SK-N-SH treated with all-trans-retinoic acid at 6 μM for 48 hours (cell line): Measurements from ENCODE around the gene PRADC1.
"Not testable (repeated sequence)": the region's sequence is repeated elsewhere in the genome, so short reads cannot be mapped to it uniquely, and the experiment has no call there.

Source experiments
- ATAC-seq: fragments of 200-7000 bp; cut with Tn5 transposase; 3 replicates; pipeline ENCODE4 v1.9.1; 2020; ENCODE audit warnings: mild to moderate bottlenecking, moderate library complexity
- ARNTL ChIP-seq: fragments of 450-650 bp; formaldehyde crosslinking; IDR thresholded peaks from 2 replicates; pipeline ENCODE4 v1.5.0; 2020; ENCODE audit warnings: low read depth, mild to moderate bottlenecking, moderate library complexity, borderline replicate concordance
- CREB5 ChIP-seq: fragments of 250-450 bp; sonication (Bioruptor Pico); IDR thresholded peaks from 2 replicates; pipeline ENCODE4 v1.5.1; 2020; ENCODE audit warnings: low read depth, mild to moderate bottlenecking, moderate library complexity
- CSDC2 ChIP-seq: fragments of 250-450 bp; sonication (Bioruptor Pico); IDR thresholded peaks from 2 replicates; pipeline ENCODE4 v1.5.0; 2020; ENCODE audit warnings: mild to moderate bottlenecking, moderate library complexity
- CSRNP3 ChIP-seq: fragments of 250-450 bp; sonication (Bioruptor Pico); IDR thresholded peaks from 2 replicates; pipeline ENCODE4 v1.5.1; 2021; ENCODE audit warnings: mild to moderate bottlenecking, moderate library complexity
- ESRRG ChIP-seq: fragments of 250-450 bp; sonication (Bioruptor Pico); IDR thresholded peaks from 2 replicates; pipeline ENCODE4 v1.6.1; 2021; ENCODE audit warnings: mild to moderate bottlenecking
- GLIS3 ChIP-seq: fragments of 250-450 bp; sonication (Bioruptor Pico); IDR thresholded peaks from 2 replicates; pipeline ENCODE4 v1.5.0; 2020; ENCODE audit warnings: mild to moderate bottlenecking, moderate library complexity
- ISL1 ChIP-seq: fragments of 250-450 bp; sonication (Bioruptor Pico); IDR thresholded peaks from 2 replicates; pipeline ENCODE4 v2.1.2; 2022; ENCODE audit warnings: mild to moderate bottlenecking, moderate library complexity
- OSR1 ChIP-seq: fragments of 250-450 bp; sonication (Bioruptor Pico); IDR thresholded peaks from 2 replicates; pipeline ENCODE4 v1.8.0; 2022; ENCODE audit warnings: moderate library complexity, mild to moderate bottlenecking, inconsistent platforms
- POU6F1 ChIP-seq: fragments of 250-450 bp; sonication (Bioruptor Pico); IDR thresholded peaks from 2 replicates; pipeline ENCODE4 v1.8.0; 2021; ENCODE audit warnings: low read depth, mild to moderate bottlenecking, moderate library complexity, borderline replicate concordance
- RARB ChIP-seq: fragments of 250-450 bp; sonication (Bioruptor Pico); IDR thresholded peaks from 2 replicates; pipeline ENCODE4 v1.8.0; 2021; ENCODE audit warnings: mild to moderate bottlenecking, moderate library complexity
- SNAI2 ChIP-seq: fragments of 250-450 bp; sonication (Bioruptor Pico); IDR thresholded peaks from 2 replicates; pipeline ENCODE4 v1.5.0; 2020; ENCODE audit warnings: mild to moderate bottlenecking, moderate library complexity
- TCF4 ChIP-seq: fragments of 250-450 bp; sonication (Bioruptor Pico); IDR thresholded peaks from 2 replicates; pipeline ENCODE4 v1.8.0; 2021; ENCODE audit warnings: mild to moderate bottlenecking, moderate library complexity, borderline replicate concordance
- ZC3H10 ChIP-seq: fragments of 250-450 bp; sonication (Bioruptor Pico); IDR thresholded peaks from 2 replicates; pipeline ENCODE4 v1.5.1; 2021; ENCODE audit warnings: mild to moderate bottlenecking, moderate library complexity
- ZFP3 ChIP-seq: fragments of 250-450 bp; sonication (Bioruptor Pico); IDR thresholded peaks from 2 replicates; pipeline ENCODE4 v1.5.0; 2020; ENCODE audit warnings: mild to moderate bottlenecking, moderate library complexity
- ZFP30 ChIP-seq: fragments of 450-650 bp; formaldehyde crosslinking; IDR thresholded peaks from 2 replicates; pipeline ENCODE4 v1.5.0; 2022; ENCODE audit warnings: mild to moderate bottlenecking, moderate library complexity
- ZNF565 ChIP-seq: fragments of 450-650 bp; formaldehyde crosslinking; conservative IDR thresholded peaks from 2 replicates; pipeline ENCODE4 v1.5.0; 2020; ENCODE audit warnings: low read depth, mild to moderate bottlenecking, moderate library complexity
- ZNF8 ChIP-seq: fragments of 450-650 bp; formaldehyde crosslinking; IDR thresholded peaks from 2 replicates; pipeline ENCODE4 v1.5.0; 2020; ENCODE audit warnings: mild to moderate bottlenecking, moderate library complexity
- TF ChIP-seq, protein P1 (sequence below): fragments of 250-450 bp; sonication (Bioruptor Pico); IDR thresholded peaks from 2 replicates; pipeline ENCODE4 v1.8.0; 2020; ENCODE audit warnings: mild to moderate bottlenecking, moderate library complexity, borderline replicate concordance
- TF ChIP-seq, protein P2 (sequence below): fragments of 250-450 bp; sonication (Bioruptor Pico); IDR thresholded peaks from 2 replicates; pipeline ENCODE4 v1.5.0; 2020; ENCODE audit warnings: mild to moderate bottlenecking, moderate library complexity

PRADC1 gene

DNA sequence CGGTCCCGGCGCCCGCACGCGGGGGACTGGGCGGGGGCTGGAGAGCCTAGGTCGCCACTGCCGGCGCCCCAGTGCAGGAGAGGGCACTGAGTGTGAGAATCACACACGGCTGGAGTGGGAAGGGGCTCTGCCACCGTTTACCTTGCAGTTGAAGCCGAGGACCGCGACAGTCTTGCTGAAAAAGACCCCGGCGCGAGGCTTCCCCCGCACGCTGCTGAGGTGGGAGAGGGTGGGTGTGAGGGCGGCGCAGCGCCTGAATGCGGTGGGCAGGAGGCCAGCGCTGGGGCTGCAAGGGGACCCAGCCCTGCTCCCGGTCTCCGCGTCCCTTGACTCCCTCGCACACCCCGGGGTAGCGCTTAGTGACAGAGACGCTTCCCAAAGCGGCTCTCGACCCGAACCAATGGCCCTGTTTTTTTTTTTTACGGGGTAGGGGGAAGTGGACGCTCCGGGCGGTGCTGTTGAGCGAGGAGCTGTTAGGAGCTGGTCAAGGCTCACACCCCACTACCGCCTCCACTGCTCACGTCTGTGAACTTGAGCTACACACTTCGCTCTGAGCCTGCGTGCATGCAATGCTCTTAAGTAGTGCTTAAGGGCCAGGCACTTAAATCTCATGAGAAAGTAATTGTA, 29.9 kb downstream of the PRADC1 start:
- peak; percentile 10; the same call in 2 of the 3 replicates for ATAC-seq
- TF ChIP-seq ZFP30 (CRISPR knock-in tag) (no peak), ARNTL (CRISPR knock-in tag) (no peak), SNAI2 (no peak), POU6F1 (no peak)
- TF ChIP-seq, protein P1, sequence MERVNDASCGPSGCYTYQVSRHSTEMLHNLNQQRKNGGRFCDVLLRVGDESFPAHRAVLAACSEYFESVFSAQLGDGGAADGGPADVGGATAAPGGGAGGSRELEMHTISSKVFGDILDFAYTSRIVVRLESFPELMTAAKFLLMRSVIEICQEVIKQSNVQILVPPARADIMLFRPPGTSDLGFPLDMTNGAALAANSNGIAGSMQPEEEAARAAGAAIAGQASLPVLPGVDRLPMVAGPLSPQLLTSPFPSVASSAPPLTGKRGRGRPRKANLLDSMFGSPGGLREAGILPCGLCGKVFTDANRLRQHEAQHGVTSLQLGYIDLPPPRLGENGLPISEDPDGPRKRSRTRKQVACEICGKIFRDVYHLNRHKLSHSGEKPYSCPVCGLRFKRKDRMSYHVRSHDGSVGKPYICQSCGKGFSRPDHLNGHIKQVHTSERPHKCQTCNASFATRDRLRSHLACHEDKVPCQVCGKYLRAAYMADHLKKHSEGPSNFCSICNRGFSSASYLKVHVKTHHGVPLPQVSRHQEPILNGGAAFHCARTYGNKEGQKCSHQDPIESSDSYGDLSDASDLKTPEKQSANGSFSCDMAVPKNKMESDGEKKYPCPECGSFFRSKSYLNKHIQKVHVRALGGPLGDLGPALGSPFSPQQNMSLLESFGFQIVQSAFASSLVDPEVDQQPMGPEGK (CRISPR knock-in tag), result no peak

GRCh38 chr2:73202156-73203054, 30.6 kb downstream of the PRADC1 start, which contains the start of gene NOTO:
TSS of gene NOTO (plus strand) at chr2:73202574. CDS start at chr2:73202667, 93 bp downstream.
- TF ChIP-seq ZNF8 (CRISPR knock-in tag) (no peak), TCF4 (CRISPR knock-in tag) (no peak), ESRRG (no peak), OSR1 (CRISPR knock-in tag) (no peak), ZNF565 (CRISPR knock-in tag) (no peak), CSDC2 (CRISPR knock-in tag) (no peak), CREB5 (no peak), SNAI2 (no peak), RARB (CRISPR knock-in tag) (no peak), GLIS3 (no peak), ISL1 (CRISPR knock-in tag) (no peak), ZC3H10 (CRISPR knock-in tag) (no peak), ARNTL (CRISPR knock-in tag) (no peak), POU6F1 (no peak)
- TF ChIP-seq, protein P1 (CRISPR knock-in tag), result no peak
- peak; percentile 36 for ATAC-seq

DNA sequence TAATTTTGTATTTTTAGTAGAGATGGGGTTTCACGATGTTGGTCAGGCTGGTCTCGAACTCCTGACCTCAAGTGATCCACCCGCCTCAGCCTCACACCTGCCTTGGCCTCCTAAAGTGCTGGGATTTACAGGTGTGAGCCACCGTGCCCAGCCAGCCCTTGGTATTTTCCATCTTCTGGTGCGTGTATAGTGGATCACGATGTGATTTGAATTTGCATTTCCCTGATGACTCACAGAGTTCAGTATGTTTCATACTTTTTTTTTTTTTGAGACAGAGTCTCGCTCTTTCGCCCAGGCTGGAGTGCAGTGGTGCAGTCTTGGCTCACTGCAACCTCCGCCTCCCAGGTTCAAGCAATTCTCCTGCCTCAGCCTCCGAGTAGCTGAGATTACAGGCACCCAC, 32.8 kb downstream of the PRADC1 start:
- not testable (repeated sequence) for ATAC-seq

- no peak for ATAC-seq
- TF ChIP-seq, protein P2, sequence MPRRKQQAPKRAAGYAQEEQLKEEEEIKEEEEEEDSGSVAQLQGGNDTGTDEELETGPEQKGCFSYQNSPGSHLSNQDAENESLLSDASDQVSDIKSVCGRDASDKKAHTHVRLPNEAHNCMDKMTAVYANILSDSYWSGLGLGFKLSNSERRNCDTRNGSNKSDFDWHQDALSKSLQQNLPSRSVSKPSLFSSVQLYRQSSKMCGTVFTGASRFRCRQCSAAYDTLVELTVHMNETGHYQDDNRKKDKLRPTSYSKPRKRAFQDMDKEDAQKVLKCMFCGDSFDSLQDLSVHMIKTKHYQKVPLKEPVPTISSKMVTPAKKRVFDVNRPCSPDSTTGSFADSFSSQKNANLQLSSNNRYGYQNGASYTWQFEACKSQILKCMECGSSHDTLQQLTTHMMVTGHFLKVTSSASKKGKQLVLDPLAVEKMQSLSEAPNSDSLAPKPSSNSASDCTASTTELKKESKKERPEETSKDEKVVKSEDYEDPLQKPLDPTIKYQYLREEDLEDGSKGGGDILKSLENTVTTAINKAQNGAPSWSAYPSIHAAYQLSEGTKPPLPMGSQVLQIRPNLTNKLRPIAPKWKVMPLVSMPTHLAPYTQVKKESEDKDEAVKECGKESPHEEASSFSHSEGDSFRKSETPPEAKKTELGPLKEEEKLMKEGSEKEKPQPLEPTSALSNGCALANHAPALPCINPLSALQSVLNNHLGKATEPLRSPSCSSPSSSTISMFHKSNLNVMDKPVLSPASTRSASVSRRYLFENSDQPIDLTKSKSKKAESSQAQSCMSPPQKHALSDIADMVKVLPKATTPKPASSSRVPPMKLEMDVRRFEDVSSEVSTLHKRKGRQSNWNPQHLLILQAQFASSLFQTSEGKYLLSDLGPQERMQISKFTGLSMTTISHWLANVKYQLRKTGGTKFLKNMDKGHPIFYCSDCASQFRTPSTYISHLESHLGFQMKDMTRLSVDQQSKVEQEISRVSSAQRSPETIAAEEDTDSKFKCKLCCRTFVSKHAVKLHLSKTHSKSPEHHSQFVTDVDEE (CRISPR knock-in tag), result no peak
- no peak for TF ChIP-seq POU6F1
- no peak for TF ChIP-seq GLIS3
- TF ChIP-seq ZFP3 (CRISPR knock-in tag), result no peak
- no peak for TF ChIP-seq CSDC2 (CRISPR knock-in tag)
- no peak for TF ChIP-seq SNAI2
- no peak for TF ChIP-seq CSRNP3 (CRISPR knock-in tag)
- TF ChIP-seq, all 23 proteins: peak for 0
These were observed 35.5 kb downstream of the PRADC1 start for GRCh38 chr2:73197579-73197978.
